ENCODE data around the gene PAM16. TPM values are rescaled to one million over a fixed set of nuclear protein-coding genes. Genes with fewer than 3 reads are reported as not detected.

The PAM16 gene
- total RNA-seq, 2 donors from 2014 or later = 25.3 to 28.8 TPM

- intact Hi-C loops (cut with DNase I) = loop anchor here (2.0 to 5.0 kb wide), 4 partner anchors 35 to 135 kb away; no protein-coding TSS in a partner anchor
- no peak for DNase-seq (ENCODE audit: low spot score)
Measured at GRCh38 chr16:4327386-4328045, 23.6 kb downstream of the PAM16 start.

GRCh38 chr16:4325253-4325758, 25.8 kb downstream of the PAM16 start:
- intact Hi-C loops (cut with DNase I) = loop anchor here (5.0 kb wide), 3 partner anchors 33 to 133 kb away; no protein-coding TSS in a partner anchor
- no peak for DNase-seq (ENCODE audit: low spot score)

- no peak for DNase-seq (ENCODE audit: low spot score)
- intact Hi-C loops (cut with DNase I) = loop anchor here (5.0 kb wide), 3 partner anchors 32 to 132 kb away; no protein-coding TSS in a partner anchor
Measured at GRCh38 chr16:4324492-4325252, 26.4 kb downstream of the PAM16 start.

GRCh38 chr16:4323845-4324488, 27.2 kb downstream of the PAM16 start:
- intact Hi-C loops (cut with DNase I) = no loop called here
- no peak for DNase-seq (ENCODE audit: low spot score)

- no peak for DNase-seq (ENCODE audit: low spot score)
- intact Hi-C loops (cut with DNase I) = no loop called here
Measured at GRCh38 chr16:4323071-4323844, 27.9 kb downstream of the PAM16 start.

- intact Hi-C loops (cut with DNase I) = no loop called here
- DNase-seq (ENCODE audit: low spot score) = peak; percentile 62
Measured at GRCh38 chr16:4322121-4323052, 28.7 kb downstream of the PAM16 start.

- intact Hi-C loops (cut with DNase I) = no loop called here
- no peak for DNase-seq (ENCODE audit: low spot score)
Measured at GRCh38 chr16:4321286-4322120, 29.6 kb downstream of the PAM16 start.

- intact Hi-C loops (cut with DNase I) = no loop called here
- DNase-seq (ENCODE audit: low spot score) = no peak
Measured at GRCh38 chr16:4320571-4321137, 30.5 kb downstream of the PAM16 start.

- no peak for DNase-seq (ENCODE audit: low spot score)
- intact Hi-C loops (cut with DNase I) = no loop called here
Measured at GRCh38 chr16:4319454-4320421, 31.4 kb downstream of the PAM16 start.

- intact Hi-C loops (cut with DNase I) = no loop called here
- no peak for DNase-seq (ENCODE audit: low spot score)
Measured at GRCh38 chr16:4318967-4319366, 32.2 kb downstream of the PAM16 start.

GRCh38 chr16:4318451-4318910, 32.6 kb downstream of the PAM16 start:
- DNase-seq (ENCODE audit: low spot score) = no peak

GRCh38 chr16:4317532-4318450, 33.3 kb downstream of the PAM16 start:
- no peak for DNase-seq (ENCODE audit: low spot score)
- intact Hi-C loops (cut with DNase I) = no loop called here

More at GRCh38 chr16:4318451-4318910, 32.6 kb downstream of the PAM16 start:
- intact Hi-C loops (cut with DNase I) = no loop called here

GRCh38 chr16:4316864-4317531, 34.1 kb downstream of the PAM16 start:
- DNase-seq (ENCODE audit: low spot score) = peak; percentile 89
- intact Hi-C loops (cut with DNase I) = no loop called here

Data from posterior vena cava (tissue), 2 donors.